Left kidney (tissue), 2 donors: ENCODE measurements around the gene MYO5A. TPM values are rescaled to one million over a fixed set of nuclear protein-coding genes. Genes with fewer than 3 reads are reported as not detected.

Source experiments
- DNase-seq: peaks from one replicate; pipeline ENCODE4 v3.0.0-alpha.2; 2013
- polyA plus RNA-seq: library from polyadenylated mRNA; unstranded; fragments of 120-200 nt; gene quantifications from one replicate; pipeline ENCODE4 v1.2.1, GENCODE V29; 2013; ENCODE audit not compliant: insufficient read length

MYO5A gene
- polyA plus RNA-seq, 1 donor = 9.2 TPM

- DNase-seq = no peak
Observed at GRCh38 chr15:52329150-52329549, 199.5 kb downstream of the MYO5A start.

- DNase-seq = no peak
Observed at GRCh38 chr15:52328680-52329079, 200.0 kb downstream of the MYO5A start.

- DNase-seq = no peak
Observed at GRCh38 chr15:52326756-52327155, 201.9 kb downstream of the MYO5A start.

GRCh38 chr15:52324109-52324508 lies 204.6 kb downstream of the MYO5A start:
- no peak for DNase-seq

- no peak for DNase-seq
Observed at GRCh38 chr15:52318729-52319500, 209.8 kb downstream of the MYO5A start.

- DNase-seq = no peak
Observed at GRCh38 chr15:52317688-52318087, 211.0 kb downstream of the MYO5A start.

GRCh38 chr15:52317022-52317421 lies 211.7 kb downstream of the MYO5A start:
- DNase-seq = no peak

- DNase-seq = no peak
Observed at GRCh38 chr15:52309154-52309548, 219.5 kb downstream of the MYO5A start.

GRCh38 chr15:52308446-52309153 lies 220.1 kb downstream of the MYO5A start:
- DNase-seq = no peak

GRCh38 chr15:52307847-52308246 lies 220.8 kb downstream of the MYO5A start:
- no peak for DNase-seq

- DNase-seq = no peak
Observed at GRCh38 chr15:52306270-52306669, 222.4 kb downstream of the MYO5A start.

GRCh38 chr15:52303093-52303772 lies 225.4 kb downstream of the MYO5A start:
- DNase-seq = no peak

GRCh38 chr15:52301265-52301847 lies 227.3 kb downstream of the MYO5A start:
- DNase-seq = no peak

- DNase-seq = peak; percentile 79
Observed at GRCh38 chr15:52295421-52296001, 233.2 kb downstream of the MYO5A start, which contains the start of gene MYO5C. Gene MYO5C (minus strand): TSS chr15:52295804. CDS start chr15:52295636, 168 bp downstream.

- DNase-seq = peak; percentile 19
Observed at GRCh38 chr15:52294881-52295420, 233.7 kb downstream of the MYO5A start.

GRCh38 chr15:52292780-52293392 lies 235.8 kb downstream of the MYO5A start:
- DNase-seq = no peak

- no peak for DNase-seq
Observed at GRCh38 chr15:52291204-52291603, 237.5 kb downstream of the MYO5A start.

- DNase-seq = no peak
Observed at GRCh38 chr15:52290800-52291199, 237.9 kb downstream of the MYO5A start.

- no peak for DNase-seq
Observed at GRCh38 chr15:52290329-52290728, 238.4 kb downstream of the MYO5A start.

GRCh38 chr15:52289629-52290081 lies 239.0 kb downstream of the MYO5A start:
- no peak for DNase-seq

- DNase-seq = no peak
Observed at GRCh38 chr15:52288986-52289385, 239.7 kb downstream of the MYO5A start.
